GM19240 (cell line): ENCODE results near the gene CNDP2.
"Not testable (repeated sequence)": the region's sequence is repeated elsewhere in the genome, so short reads cannot be mapped to it uniquely, and the experiment has no call there.

ENCODE experiments used
- DNase-seq: peaks from one replicate; pipeline ENCODE4 v3.0.0; 2011; ENCODE audit warnings: low spot score; ENCODE audit not compliant: insufficient read length

Gene CNDP2

DNA sequence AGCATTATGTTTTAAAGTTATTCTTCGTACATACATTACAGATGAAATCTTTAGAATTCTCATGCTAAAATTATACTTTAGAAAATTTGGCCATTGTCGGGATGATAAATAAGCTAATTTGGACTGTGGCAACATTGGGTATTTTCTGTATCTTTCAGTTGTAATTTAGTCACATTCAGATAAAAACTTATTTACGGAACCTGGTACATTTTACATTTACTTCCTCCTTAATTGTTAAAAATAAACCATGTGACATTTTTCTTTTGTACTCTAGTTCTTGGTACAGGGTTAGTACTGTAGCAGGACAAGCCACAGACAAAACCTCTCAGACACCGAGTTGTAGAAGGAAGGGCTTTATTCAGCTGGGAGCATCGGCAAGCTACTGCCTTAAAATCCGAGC lies 4.2 kb downstream of the CNDP2 start:
- DNase-seq, result no peak

GRCh38 chr18:74500774-74501173 lies 4.6 kb downstream of the CNDP2 start:
- not testable (repeated sequence) for DNase-seq

DNA sequence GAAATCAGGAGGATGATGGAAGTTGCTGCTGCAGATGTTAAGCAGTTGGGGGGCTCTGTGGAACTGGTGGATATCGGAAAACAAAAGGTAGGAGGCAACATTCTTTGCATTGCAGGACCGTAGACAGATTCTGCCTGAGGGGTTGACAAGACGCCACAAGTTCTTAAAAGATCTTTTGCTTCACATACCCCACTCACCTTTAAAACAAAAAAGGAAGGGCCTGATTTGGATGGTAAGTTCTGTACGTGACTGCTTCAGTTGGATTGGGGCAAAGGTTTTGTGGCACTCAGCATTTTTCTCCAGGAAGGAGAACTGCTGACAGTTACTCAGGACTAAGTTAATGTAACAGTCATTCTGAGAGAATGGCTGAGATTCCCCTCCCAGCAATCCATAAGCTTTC lies 5.2 kb downstream of the CNDP2 start:
- no peak for DNase-seq

GRCh38 chr18:74503137-74503536 lies 7.0 kb downstream of the CNDP2 start:
- DNase-seq, result no peak

- no peak for DNase-seq
Measured at GRCh38 chr18:74505776-74506175, 9.6 kb downstream of the CNDP2 start.

DNA sequence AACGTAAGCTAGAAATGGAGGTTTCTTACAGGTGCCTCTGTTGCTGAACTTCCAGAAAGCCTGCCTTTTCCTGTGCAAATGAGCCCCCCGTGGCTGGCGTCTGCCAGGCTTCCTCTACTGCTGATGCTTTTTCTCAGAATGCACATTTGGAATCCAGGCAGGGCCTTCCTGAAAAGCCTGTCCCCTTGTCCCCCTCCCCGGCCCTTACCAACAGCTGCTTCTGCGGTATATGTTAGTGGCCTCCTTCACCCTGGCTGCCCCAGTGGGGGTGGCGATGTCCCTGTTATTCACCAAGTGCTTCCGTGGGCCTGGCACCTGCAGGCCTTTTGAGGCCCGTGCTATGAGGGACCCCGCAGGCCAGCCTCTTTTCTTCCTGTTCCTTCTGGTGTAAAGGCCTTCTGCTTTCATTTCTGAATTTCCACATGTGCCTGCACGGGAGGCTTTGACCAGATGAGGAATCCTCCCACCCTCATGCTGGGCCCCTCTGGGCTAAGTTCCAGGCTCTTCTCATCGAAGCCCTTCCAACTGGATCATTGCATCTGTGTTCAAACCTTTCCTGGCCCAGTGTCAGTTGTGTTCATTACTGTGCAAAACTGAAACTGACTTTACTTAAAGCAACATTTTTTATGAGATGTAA lies 10.4 kb downstream of the CNDP2 start:
- DNase-seq, result no peak

DNA sequence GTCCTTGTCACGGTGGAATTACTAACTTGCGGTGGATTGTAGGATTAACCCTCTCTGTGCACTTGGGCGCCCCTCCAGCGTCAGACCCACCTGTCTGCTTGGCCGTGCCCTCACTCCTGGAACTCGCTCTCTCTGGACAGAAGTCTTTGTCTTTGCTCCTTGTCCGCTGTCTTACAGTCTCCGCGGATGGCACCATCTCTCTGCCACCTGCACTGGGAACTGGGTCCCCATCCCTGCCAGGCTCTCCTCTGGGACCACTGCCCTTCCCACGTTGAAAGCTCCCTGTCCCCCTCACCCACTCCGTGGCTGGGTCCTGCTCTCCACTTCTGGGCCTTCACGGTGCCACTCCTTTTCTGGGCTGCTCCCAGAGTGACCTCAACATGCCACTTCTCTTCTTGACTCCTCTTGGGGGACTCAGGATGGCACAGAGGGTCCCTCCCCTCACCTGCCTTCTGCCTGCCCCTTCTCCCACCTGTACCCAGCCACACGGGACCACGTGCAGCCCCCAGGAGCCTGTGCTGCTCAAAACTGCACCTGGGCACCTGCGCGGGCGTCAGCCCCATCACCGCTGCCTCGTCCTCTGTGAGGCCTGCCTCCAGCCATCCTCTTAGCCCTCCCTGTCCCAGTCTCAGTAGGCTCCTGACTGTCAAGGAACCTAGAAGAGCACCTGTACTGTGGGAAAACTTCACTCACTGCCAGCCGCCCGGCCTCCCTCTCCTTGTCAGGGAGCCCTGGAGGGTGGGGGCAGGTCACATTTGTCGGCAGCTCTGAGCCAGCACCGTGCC lies 11.1 kb downstream of the CNDP2 start:
- DNase-seq, result no peak

GRCh38 chr18:74507927-74508326 lies 11.8 kb downstream of the CNDP2 start:
- no peak for DNase-seq

DNA sequence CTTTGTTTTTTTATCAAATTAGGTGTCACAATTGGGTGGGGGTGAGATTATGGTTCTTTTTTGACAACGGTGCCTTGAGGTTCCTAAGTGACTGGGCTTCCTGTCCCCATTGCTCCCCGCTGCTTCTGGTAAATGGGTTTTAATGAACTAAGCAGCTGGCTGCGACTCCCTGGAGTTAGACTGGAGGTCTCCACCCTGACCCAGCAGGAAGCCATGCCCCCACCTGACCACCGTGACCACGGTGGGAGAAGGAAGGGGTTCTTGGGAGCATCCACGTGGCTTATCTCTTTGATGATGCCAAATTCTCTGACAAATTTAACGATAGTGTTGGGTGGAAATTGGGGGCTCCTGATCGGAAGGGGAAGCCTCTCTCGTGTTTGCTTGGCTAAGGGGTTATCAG lies 12.2 kb downstream of the CNDP2 start:
- no peak for DNase-seq

DNA sequence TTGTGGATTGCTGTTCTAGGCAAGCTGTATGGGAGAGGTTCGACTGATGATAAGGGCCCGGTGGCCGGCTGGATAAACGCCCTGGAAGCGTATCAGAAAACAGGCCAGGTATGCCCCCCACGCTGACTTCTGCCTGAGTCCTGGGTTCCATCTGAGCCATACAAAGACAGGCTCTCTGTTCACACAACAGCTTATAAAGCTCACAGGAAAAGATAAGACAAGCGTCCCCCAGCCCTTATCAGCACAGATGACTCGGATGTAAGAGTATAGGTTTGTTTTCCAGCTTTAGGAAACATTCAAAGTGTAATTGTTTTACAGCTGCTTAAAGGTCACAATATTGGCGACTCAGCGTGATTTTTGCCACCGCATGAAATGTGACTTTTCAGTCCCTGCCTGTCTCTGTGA lies 12.7 kb downstream of the CNDP2 start:
- no peak for DNase-seq

GRCh38 chr18:74509856-74510769 lies 13.9 kb downstream of the CNDP2 start:
- DNase-seq, result no peak

- DNase-seq, result no peak
Measured at GRCh38 chr18:74510770-74511095, 14.6 kb downstream of the CNDP2 start.

- DNase-seq, result no peak
Measured at GRCh38 chr18:74511823-74512222, 15.7 kb downstream of the CNDP2 start.

- no peak for DNase-seq
Measured at GRCh38 chr18:74512321-74513053, 16.3 kb downstream of the CNDP2 start.

DNA sequence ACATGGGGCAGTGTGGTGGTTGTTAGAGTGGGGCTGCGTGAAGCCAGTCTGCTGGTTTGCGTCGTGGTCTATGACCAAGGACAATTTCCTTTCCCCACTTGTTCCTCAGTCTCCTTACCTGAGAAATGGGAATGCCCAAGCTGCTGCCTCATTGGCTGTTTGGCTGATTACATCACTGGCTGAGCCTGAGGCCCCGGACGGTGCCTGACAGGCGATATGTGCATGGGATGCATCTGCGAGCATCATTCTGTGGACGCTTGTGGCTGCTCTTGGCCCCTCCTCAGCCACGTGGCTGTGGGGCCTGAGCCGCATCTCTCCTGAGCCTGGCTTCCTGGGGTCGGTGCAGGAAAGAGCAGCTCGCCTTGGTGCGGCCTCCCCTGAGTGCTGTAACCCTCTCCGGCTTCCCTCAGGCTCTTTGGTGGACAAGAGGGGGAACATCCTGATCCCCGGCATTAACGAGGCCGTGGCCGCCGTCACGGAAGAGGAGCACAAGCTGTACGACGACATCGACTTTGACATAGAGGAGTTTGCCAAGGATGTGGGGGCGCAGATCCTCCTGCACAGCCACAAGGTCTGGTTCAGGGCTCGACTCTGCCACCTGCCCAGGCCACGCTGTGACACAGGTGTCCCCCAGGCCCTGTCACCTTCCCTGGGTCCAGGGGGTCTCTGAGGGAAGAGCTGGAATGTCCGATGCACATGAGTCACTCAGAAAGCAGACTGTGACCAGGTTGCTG lies 17.2 kb downstream of the CNDP2 start:
- no peak for DNase-seq

- DNase-seq, result no peak
Measured at GRCh38 chr18:74513883-74514205, 17.7 kb downstream of the CNDP2 start.

DNA sequence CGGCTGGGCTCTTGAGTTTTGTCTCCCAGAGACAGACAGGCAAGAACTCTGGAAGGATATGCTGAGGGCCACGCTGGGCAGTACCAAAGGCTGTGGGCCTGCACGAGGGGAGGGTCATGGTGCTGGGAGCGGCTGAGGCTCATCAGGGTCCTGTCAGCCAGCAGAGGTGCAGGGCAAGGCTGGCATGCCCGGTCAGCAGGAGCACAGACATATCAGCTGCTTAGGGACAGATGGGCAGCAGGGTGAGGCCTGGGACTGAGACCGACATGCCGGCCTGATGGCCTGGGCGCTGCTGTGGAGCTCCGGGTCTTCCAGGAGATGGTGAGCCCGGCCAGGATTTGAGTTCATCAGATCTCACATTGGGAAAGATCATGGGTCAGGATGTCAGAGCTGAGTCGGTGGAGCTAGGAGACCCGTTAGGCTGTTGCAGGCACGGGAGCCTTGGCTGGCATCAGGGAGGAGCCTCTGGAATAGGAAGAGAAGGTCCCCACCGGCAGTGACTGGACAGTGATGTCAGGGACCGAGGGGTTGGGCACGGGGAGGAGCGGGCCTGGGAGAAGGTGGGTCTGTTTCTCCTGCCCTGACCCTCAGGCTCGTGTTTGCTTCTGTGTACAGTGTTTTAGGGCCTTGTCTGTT lies 18.8 kb downstream of the CNDP2 start:
- DNase-seq, result no peak

- no peak for DNase-seq
Measured at GRCh38 chr18:74515620-74516231, 19.6 kb downstream of the CNDP2 start.

DNA sequence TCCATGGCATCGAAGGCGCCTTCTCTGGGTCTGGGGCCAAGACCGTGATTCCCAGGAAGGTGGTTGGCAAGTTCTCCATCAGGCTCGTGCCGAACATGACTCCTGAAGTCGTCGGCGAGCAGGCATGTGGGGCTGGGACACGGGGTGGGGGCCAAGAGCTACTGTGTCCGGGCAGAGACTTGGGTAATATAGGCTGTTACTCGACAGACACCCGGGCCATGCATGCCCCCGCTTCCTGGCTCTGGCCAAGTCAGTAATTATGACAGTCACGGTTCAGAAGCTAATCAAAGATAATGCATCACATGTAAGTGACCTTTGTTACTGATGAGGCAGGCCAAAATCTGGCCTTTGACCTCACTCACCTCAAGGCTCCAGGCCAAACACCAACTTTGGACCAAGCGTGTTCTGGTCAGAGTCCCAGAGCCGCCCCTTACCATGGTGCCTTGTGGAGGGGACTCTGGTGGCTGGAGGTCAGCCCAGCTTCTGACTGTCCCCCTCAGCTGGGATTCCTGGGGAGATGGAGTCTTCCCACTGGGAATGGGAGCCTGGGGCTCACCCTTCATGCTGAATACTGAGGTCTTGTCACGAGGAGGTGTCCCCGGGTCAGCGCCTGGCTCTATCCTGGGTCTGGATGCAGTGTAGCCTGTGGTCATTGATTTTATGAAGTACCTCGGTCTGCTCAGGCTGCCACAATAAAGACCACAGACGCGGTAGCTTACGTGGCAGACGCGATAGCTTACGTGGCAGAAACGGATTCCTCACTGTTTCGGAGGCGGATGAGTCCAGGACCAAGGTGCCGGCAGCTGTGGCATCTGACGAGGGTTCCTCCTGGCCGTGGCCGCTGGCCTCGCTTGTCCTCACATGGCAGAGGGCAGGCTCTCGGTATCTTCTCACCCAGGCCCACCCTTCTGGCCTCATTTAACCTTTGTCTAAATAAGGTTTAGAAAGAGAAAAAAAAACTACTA lies 20.4 kb downstream of the CNDP2 start:
- DNase-seq, result no peak
